ENCODE results near the gene VN1R4.
"Not testable (repeated sequence)": the region's sequence is repeated elsewhere in the genome, so short reads cannot be mapped to it uniquely, and the experiment has no call there.

Gene VN1R4, protein sequence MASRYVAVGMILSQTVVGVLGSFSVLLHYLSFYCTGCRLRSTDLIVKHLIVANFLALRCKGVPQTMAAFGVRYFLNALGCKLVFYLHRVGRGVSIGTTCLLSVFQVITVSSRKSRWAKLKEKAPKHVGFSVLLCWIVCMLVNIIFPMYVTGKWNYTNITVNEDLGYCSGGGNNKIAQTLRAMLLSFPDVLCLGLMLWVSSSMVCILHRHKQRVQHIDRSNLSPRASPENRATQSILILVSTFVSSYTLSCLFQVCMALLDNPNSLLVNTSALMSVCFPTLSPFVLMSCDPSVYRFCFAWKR

DNA sequence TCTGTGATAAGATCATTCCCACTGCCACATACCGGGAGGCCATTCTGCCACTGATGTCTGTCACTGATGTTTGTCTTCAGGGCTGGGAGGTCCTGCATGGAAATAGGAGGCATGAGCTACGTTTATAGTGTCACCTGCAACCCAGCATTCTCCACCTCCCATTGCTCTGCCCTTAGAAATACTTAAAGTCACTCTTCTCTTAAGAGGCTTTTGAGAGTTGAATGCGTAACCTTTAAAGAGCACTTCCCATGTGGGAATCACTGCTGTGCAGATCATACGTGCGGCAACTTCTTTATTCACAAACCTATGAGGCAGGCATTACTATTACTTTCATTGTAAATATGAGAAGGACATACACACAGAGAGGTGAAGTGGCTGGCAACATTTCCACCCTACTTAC is at the start of gene VN1R4:
Gene VN1R4, minus strand, starts transcription at position 101 of the 400 bp plus-strand sequence. Its CDS starts 58 bp downstream, at position 43.
- H3K27me3 ChIP-seq (ENCODE audit: control insufficient read depth, insufficient read depth, low read length); H3K9ac ChIP-seq (ENCODE audit: low read length): not testable (repeated sequence)

DNA sequence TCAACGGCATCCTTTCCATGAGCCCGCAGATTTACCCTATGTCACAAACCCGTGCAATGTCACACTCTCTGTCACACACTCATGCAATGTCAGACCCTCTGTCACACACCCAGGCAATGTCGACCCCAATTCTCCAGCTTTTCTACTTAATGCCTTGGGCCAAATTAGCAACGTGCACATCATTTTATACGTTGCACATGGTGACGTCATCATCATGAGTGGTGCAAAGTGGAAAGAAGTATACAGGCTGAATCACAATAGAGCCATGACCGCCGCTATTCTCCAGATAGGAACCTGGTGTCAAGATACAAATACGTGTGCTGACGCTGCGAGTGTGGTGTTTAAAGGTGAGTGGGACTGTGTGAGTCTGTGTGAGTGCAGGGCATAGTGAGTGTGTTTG is 44.4 kb upstream of the VN1R4 start:
- no peak overlapping the region for H3K4me3 ChIP-seq (ENCODE audit: low read length)
- no peaks in the 10 kb centered on the region for H3K9me3 ChIP-seq (ENCODE audit: control insufficient read depth, low read length)
- no peak overlapping the region for H3K9ac ChIP-seq (ENCODE audit: low read length)
- H3K27me3 ChIP-seq (ENCODE audit: control insufficient read depth, insufficient read depth, low read length): no peaks in the 10 kb centered on the region
- H3K4me1 ChIP-seq (ENCODE audit: control insufficient read depth, insufficient read depth, low read length): peaks cover 5% of the 10 kb centered on the region
- no peaks in the 10 kb centered on the region for H3K36me3 ChIP-seq (ENCODE audit: control insufficient read depth, insufficient read depth, low read length)

More for the DNA sequence above, at the start of gene VN1R4:
- H3K4me3 ChIP-seq (ENCODE audit: low read length); H3K4me1 ChIP-seq (ENCODE audit: control insufficient read depth, insufficient read depth, low read length); H3K36me3 ChIP-seq (ENCODE audit: control insufficient read depth, insufficient read depth, low read length); H3K9me3 ChIP-seq (ENCODE audit: control insufficient read depth, low read length): not testable (repeated sequence)

DNA sequence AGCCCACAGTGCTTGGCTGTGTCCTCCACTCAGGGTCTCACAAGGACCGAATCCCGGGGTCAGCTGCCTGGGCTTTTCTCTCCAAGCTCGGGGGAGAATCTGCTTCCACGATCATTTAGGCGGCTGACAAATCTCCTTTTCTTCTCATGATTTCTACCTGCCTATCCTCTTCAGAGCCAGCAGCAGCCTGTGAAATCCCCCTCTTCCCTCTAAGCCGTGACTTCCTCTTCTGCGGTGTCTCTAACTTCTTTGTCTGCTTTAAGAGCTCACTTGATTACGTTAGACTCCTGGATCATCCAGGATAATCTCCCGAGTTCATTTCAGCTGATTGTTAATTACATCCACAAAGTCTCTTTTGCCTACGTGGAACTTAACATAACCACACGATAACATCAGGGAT is 43.5 kb upstream of the VN1R4 start:
- H3K27me3 ChIP-seq (ENCODE audit: control insufficient read depth, insufficient read depth, low read length): no peaks in the 10 kb centered on the region

DNA sequence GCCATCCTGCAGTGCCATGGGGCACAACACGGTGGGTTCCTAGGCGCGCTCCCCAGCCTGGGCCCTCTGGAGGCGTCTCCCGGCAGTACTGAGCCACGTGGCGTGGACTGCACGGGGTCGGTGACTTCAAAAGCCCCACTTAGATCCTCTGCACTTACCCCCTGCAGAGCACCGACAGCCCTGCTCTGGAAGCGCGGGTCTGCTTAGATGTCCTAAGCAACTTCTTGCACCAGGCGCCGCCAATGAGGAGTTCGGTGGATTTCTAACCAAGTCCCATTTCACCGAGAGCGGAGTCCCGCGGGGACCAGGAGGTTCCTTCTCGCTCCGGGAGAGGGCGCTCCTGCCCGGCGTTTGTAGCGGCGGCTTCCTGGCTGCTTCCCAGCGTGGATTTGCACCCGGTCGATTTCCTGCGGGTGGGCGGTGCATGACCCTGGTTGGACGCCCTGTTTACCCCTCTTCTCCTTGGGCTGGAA is 40.9 kb upstream of the VN1R4 start:
- no peaks in the 10 kb centered on the region for H3K27me3 ChIP-seq (ENCODE audit: control insufficient read depth, insufficient read depth, low read length)
- no peak overlapping the region for H3K4me3 ChIP-seq (ENCODE audit: low read length)

More for the DNA sequence above, 43.5 kb upstream of the VN1R4 start:
- Histone ChIP-seq H3K4me3 (ENCODE audit: low read length) (no peak overlapping the region), H3K9ac (ENCODE audit: low read length) (no peak overlapping the region), H3K36me3 (ENCODE audit: control insufficient read depth, insufficient read depth, low read length) (no peaks in the 10 kb centered on the region), H3K4me1 (ENCODE audit: control insufficient read depth, insufficient read depth, low read length) (peaks cover 5% of the 10 kb centered on the region), H3K9me3 (ENCODE audit: control insufficient read depth, low read length) (no peaks in the 10 kb centered on the region)

DNA sequence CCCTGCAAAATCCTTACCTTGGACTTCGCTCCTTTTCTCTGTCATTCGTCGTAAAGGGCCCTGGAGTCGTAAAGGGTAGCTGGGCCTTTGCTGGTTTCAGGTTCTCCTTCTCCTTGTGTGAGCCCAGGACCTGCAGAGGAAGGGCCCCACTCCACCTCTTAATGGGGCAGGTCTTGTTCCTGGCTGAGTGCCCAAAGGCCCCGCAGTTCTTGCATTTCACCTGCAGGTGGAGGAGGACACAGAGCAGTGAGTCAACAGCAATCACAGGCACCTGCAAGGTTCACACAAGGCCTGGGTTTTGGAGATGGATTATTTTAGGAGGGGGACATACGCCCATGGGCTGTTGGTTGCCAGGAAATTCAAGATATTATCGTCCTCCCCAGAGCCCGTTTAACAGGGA is 33.8 kb upstream of the VN1R4 start:
- H3K27me3 ChIP-seq (ENCODE audit: control insufficient read depth, insufficient read depth, low read length); H3K4me1 ChIP-seq (ENCODE audit: control insufficient read depth, insufficient read depth, low read length); H3K9ac ChIP-seq (ENCODE audit: low read length): not testable (repeated sequence)

More for the DNA sequence above, 40.9 kb upstream of the VN1R4 start:
- no peak overlapping the region for H3K9ac ChIP-seq (ENCODE audit: low read length)
- H3K9me3 ChIP-seq (ENCODE audit: control insufficient read depth, low read length): no peaks in the 10 kb centered on the region
- peaks cover 5% of the 10 kb centered on the region for H3K4me1 ChIP-seq (ENCODE audit: control insufficient read depth, insufficient read depth, low read length)
- H3K36me3 ChIP-seq (ENCODE audit: control insufficient read depth, insufficient read depth, low read length): no peaks in the 10 kb centered on the region

DNA sequence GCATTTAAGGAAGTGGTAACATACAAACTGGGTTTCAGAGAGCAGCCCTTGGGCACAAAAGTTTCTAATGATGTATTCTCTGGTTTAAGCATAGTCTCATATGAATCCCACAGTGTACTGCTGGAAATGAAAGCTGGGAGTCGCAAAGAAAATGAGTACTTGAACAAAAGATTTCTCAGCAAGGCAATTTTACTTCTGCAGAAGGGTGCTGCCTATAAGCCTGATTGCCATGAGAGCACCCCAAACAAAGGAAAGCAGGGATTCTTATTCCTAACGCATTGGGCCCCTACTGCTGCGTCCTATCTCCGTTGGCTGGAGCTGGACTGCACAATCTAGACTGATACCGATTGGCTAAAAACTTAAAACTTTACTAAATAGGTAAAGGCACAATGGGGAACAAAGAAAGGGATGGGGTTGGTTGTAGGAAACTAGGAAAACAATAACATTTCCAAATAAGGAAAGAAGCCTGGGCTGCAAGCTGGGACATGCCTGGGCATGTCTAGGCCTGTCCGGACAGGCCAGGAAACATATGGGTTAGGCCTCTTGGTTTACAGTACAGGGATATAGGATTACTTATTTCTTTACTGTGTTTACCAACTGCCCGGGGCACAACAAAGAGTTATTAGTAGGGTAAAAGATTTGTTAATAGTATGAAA is 27.4 kb upstream of the VN1R4 start:
- no peak overlapping the region for H3K4me3 ChIP-seq (ENCODE audit: low read length)

More for the DNA sequence above, 33.8 kb upstream of the VN1R4 start:
- not testable (repeated sequence) for H3K36me3 ChIP-seq (ENCODE audit: control insufficient read depth, insufficient read depth, low read length); H3K4me3 ChIP-seq (ENCODE audit: low read length); H3K9me3 ChIP-seq (ENCODE audit: control insufficient read depth, low read length)

DNA sequence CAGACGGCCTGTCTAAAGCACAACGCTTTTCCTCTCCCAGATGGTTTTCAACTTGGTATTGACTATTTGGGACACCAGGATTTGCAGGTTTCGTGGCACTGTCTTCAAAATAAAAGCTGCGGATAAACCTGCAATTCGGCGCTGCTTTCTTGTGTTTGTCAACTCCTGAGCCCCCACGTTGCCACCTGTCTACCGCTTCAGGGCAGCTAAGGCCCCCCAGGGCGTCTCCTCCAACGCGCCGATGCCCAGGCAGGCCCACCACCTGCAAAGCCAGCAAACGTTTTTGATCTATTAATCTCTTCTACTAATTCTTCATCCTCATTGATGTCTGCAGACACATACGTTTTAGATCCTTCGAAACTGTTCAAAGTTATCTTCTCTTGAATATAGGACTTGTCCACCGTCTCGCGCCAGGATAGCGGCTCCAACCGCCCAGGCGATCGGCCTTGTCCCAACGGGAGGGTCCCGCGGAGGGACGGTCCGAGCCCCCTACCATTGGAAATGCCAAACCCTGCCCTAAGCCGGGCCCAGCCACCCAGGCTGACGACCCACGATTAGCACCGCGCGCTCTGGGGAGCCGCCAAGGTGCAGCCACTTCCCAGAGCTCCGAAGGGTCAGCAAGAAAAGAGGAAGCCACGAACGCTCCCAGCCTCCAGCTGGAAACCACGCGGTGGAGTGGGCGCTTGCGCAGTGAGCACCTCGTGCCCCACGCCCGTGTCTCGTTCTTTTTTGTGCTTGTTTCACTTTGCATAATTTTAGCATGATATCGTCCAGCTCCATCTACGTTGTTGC is 23.4 kb upstream of the VN1R4 start:
- H3K9me3 ChIP-seq (ENCODE audit: control insufficient read depth, low read length): peaks cover 3% of the 10 kb centered on the region
- H3K36me3 ChIP-seq (ENCODE audit: control insufficient read depth, insufficient read depth, low read length): no peaks in the 10 kb centered on the region
- no peaks in the 10 kb centered on the region for H3K27me3 ChIP-seq (ENCODE audit: control insufficient read depth, insufficient read depth, low read length)
- H3K4me1 ChIP-seq (ENCODE audit: control insufficient read depth, insufficient read depth, low read length): no peaks in the 10 kb centered on the region
- no peak overlapping the region for H3K4me3 ChIP-seq (ENCODE audit: low read length)
- no peak overlapping the region for H3K9ac ChIP-seq (ENCODE audit: low read length)

More for the DNA sequence above, 27.4 kb upstream of the VN1R4 start:
- H3K4me1 ChIP-seq (ENCODE audit: control insufficient read depth, insufficient read depth, low read length): no peaks in the 10 kb centered on the region
- peaks cover 3% of the 10 kb centered on the region for H3K9me3 ChIP-seq (ENCODE audit: control insufficient read depth, low read length)
- no peaks in the 10 kb centered on the region for H3K36me3 ChIP-seq (ENCODE audit: control insufficient read depth, insufficient read depth, low read length)
- no peak overlapping the region for H3K9ac ChIP-seq (ENCODE audit: low read length)
- no peaks in the 10 kb centered on the region for H3K27me3 ChIP-seq (ENCODE audit: control insufficient read depth, insufficient read depth, low read length)

DNA sequence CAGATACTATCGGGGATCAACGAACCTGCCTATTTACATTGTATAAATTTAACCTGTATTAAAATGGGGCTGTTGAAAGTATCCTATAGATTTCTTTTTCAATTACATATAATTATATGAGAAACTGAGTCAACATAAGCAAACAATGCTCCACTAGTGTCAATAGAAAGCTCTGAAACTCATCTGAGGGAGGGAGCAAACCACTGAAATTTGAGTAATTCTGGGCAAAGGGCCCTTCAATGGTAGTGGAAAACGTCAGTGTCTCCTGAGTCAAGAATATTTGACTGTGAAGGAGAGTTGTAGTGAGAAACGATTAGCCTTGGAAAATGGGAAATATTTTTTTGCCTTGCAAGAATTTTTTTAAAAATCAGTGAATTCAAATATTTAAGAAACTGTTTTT is 17.6 kb upstream of the VN1R4 start:
- Histone ChIP-seq H3K27me3 (ENCODE audit: control insufficient read depth, insufficient read depth, low read length) (no peaks in the 10 kb centered on the region), H3K9me3 (ENCODE audit: control insufficient read depth, low read length) (no peaks in the 10 kb centered on the region), H3K4me1 (ENCODE audit: control insufficient read depth, insufficient read depth, low read length) (no peaks in the 10 kb centered on the region), H3K4me3 (ENCODE audit: low read length) (no peak overlapping the region), H3K9ac (ENCODE audit: low read length) (no peak overlapping the region), H3K36me3 (ENCODE audit: control insufficient read depth, insufficient read depth, low read length) (no peaks in the 10 kb centered on the region)

DNA sequence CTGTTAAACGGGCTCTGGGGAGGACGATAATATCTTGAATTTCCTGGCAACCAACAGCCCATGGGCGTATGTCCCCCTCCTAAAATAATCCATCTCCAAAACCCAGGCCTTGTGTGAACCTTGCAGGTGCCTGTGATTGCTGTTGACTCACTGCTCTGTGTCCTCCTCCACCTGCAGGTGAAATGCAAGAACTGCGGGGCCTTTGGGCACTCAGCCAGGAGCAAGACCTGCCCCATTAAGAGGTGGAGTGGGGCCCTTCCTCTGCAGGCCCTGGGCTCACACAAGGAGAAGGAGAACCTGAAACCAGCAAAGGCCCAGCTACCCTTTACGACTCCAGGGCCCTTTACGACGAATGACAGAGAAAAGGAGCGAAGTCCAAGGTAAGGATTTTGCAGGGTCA is 14.4 kb upstream of the VN1R4 start:
- H3K4me1 ChIP-seq (ENCODE audit: control insufficient read depth, insufficient read depth, low read length); H3K9ac ChIP-seq (ENCODE audit: low read length); H3K9me3 ChIP-seq (ENCODE audit: control insufficient read depth, low read length); H3K27me3 ChIP-seq (ENCODE audit: control insufficient read depth, insufficient read depth, low read length); H3K4me3 ChIP-seq (ENCODE audit: low read length); H3K36me3 ChIP-seq (ENCODE audit: control insufficient read depth, insufficient read depth, low read length): not testable (repeated sequence)

DNA sequence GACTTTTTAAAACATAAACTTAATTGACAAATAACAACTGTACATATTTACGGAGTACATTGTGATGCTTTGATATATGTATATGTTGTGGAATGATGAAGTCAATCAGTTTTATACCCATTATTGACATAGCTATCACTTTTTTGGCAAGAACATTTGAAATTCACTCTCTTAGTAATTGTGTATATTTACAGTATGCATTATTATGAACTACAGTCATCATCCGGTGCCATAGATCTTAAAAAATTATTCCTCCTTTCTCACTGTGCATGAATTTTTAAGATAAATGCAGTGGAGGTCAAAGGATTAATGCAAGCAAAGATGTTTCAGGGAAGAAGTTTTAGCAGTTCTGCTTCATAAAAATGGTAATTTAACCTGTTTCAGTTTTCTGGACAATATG is 8.0 kb upstream of the VN1R4 start:
- Histone ChIP-seq H3K9ac (ENCODE audit: low read length) (no peak overlapping the region), H3K36me3 (ENCODE audit: control insufficient read depth, insufficient read depth, low read length) (no peaks in the 10 kb centered on the region), H3K9me3 (ENCODE audit: control insufficient read depth, low read length) (no peaks in the 10 kb centered on the region), H3K4me1 (ENCODE audit: control insufficient read depth, insufficient read depth, low read length) (no peaks in the 10 kb centered on the region), H3K4me3 (ENCODE audit: low read length) (no peak overlapping the region), H3K27me3 (ENCODE audit: control insufficient read depth, insufficient read depth, low read length) (no peaks in the 10 kb centered on the region)

DNA sequence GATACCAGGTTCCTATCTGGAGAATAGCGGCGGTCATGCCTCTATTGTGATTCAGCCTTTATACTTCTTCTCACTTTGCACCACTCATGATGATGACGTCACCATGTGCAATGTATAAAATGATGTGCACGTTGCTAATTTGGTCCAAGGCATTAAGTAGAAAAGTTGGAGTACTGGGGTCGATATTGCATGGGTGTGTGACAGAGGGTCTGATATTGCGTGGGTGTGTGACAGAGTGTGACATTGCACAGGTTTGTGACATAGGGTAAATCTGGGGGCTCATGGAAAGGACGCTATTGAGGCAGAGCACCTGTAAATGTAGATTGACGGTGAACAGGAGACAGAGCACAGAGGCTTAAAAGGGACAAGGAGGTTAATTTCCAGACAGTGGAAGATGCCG is 4.5 kb upstream of the VN1R4 start:
- Histone ChIP-seq H3K9ac (ENCODE audit: low read length) (no peak overlapping the region), H3K4me3 (ENCODE audit: low read length) (no peak overlapping the region), H3K9me3 (ENCODE audit: control insufficient read depth, low read length) (no peaks in the 10 kb centered on the region), H3K36me3 (ENCODE audit: control insufficient read depth, insufficient read depth, low read length) (no peaks in the 10 kb centered on the region), H3K4me1 (ENCODE audit: control insufficient read depth, insufficient read depth, low read length) (no peaks in the 10 kb centered on the region), H3K27me3 (ENCODE audit: control insufficient read depth, insufficient read depth, low read length) (no peaks in the 10 kb centered on the region)

DNA sequence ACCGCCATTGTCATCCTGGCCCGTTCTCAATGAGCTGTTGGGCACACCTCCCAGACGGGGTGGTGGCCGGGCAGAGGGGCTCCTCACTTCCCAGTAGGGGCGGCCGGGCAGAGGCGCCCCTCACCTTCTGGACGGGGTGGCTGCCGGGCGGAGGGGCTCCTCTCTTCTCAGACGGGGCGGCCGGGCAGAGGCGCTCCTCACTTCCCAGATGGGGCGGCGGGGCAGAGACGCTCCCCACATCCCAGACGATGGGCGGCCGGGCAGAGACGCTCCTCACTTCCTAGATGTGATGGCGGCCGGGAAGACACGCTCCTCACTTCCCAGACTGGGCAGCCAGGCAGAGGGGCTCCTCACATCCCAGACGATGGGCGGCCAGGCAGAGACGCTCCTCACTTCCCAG is 2.3 kb upstream of the VN1R4 start:
- not testable (repeated sequence) for H3K9me3 ChIP-seq (ENCODE audit: control insufficient read depth, low read length); H3K4me3 ChIP-seq (ENCODE audit: low read length); H3K36me3 ChIP-seq (ENCODE audit: control insufficient read depth, insufficient read depth, low read length); H3K4me1 ChIP-seq (ENCODE audit: control insufficient read depth, insufficient read depth, low read length); H3K27me3 ChIP-seq (ENCODE audit: control insufficient read depth, insufficient read depth, low read length); H3K9ac ChIP-seq (ENCODE audit: low read length)

Data from mucosa of stomach (tissue), 1 donor.